ENCODE measurements around the gene ZNF827. TPM values are rescaled to one million over a fixed set of nuclear protein-coding genes. Genes with fewer than 3 reads are reported as not detected.
A peak's percentile ranks its signal among the peaks of the same experiment; 100 is the strongest.

The ZNF827 gene
- total RNA-seq, 1 experiment from 2014 or later, result 5.3 TPM

DNA sequence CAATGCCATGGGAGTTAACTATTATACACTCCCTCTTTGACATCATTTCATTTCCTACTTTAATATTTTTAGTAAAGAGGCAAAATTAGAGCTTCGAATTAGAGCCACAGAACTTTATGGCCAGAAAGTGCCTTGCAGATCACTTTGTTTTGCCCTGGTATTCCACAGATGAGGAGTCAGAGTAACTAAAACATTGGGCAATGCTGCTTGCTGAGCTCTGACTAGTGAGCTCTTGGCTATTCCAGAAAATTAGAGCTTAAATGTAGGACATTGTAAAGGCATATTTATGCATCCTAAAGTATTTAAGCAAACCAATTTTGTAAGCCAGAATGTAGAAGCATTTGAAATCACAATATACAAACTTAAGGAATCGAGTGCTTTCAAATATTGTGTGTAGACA lies 6.3 kb upstream of the ZNF827 start:
- Histone ChIP-seq H3K9me3 (no peaks in the 10 kb centered on the region), H3K4me3 (ENCODE audit: low read depth, low read length) (no peak overlapping the region), H3K4me1 (no peaks in the 10 kb centered on the region), H3K36me3 (ENCODE audit: control insufficient read depth, insufficient read depth, low read length) (no peaks in the 10 kb centered on the region), H3K27me3 (replicated peaks; ENCODE audit: control insufficient read depth, insufficient read depth, low read length) (no peaks in the 10 kb centered on the region)
- no peak for DNase-seq
- Mint-ChIP-seq H3K4me1 (ENCODE audit: low read depth, unreplicated experiment) (no peaks in the 10 kb centered on the region), H3K4me3 (ENCODE audit: unreplicated experiment) (no peak overlapping the region), H3K36me3 (ENCODE audit: insufficient read depth, unreplicated experiment) (no peaks in the 10 kb centered on the region), H3K27me3 (ENCODE audit: insufficient read depth, unreplicated experiment) (peaks cover 15% of the 10 kb centered on the region), H3K27ac (ENCODE audit: unreplicated experiment) (no peak overlapping the region), H3K9me3 (ENCODE audit: unreplicated experiment) (no peaks in the 10 kb centered on the region)
- intact Hi-C loops (cut with micrococcal nuclease; ENCODE audit: unreplicated experiment), result no loop called here
- no TSS peak for BruUV-seq (replicated peaks)
- CTCF ChIA-PET, result no interaction called here
- POLR2A ChIA-PET, result no interaction called here
- TF ChIP-seq CTCF (IDR thresholded peaks at IDR 0.05; ENCODE audit: insufficient read depth in 1 of 2, low read depth in 1 of 2, low read length in 1 of 2, severe bottlenecking in 1 of 2, unreplicated experiment in 1 of 2), result no peak

GRCh38 chr4:145939856-145940255 lies 1.2 kb upstream of the ZNF827 start:
- H3K4me1 Mint-ChIP-seq (ENCODE audit: low read depth, unreplicated experiment), result peaks cover 10% of the 10 kb centered on the region
- DNase-seq, result no peak
- peaks cover 5% of the 10 kb centered on the region; the same call in 1 of the 2 replicates for H3K4me1 ChIP-seq
- H3K4me3 Mint-ChIP-seq (ENCODE audit: unreplicated experiment), result no peak overlapping the region
- peaks cover 11% of the 10 kb centered on the region for H3K36me3 Mint-ChIP-seq (ENCODE audit: insufficient read depth, unreplicated experiment)
- intact Hi-C loops (cut with micrococcal nuclease; ENCODE audit: unreplicated experiment), result loop anchor here (5.0 kb wide), 1 partner anchor 208 kb away; no protein-coding TSS in a partner anchor
- H3K9me3 ChIP-seq, result no peaks in the 10 kb centered on the region
- POLR2A ChIA-PET, result no interaction called here
- H3K27me3 ChIP-seq (replicated peaks; ENCODE audit: control insufficient read depth, insufficient read depth, low read length), result no peaks in the 10 kb centered on the region; the same call in 1 of the 2 replicates
- H3K27me3 Mint-ChIP-seq (ENCODE audit: insufficient read depth, unreplicated experiment), result peaks cover 8% of the 10 kb centered on the region
- no peaks in the 10 kb centered on the region for H3K9me3 Mint-ChIP-seq (ENCODE audit: unreplicated experiment)
- no peak for TF ChIP-seq CTCF (IDR thresholded peaks at IDR 0.05; ENCODE audit: insufficient read depth in 1 of 2, low read depth in 1 of 2, low read length in 1 of 2, severe bottlenecking in 1 of 2, unreplicated experiment in 1 of 2)
- H3K27ac Mint-ChIP-seq (ENCODE audit: unreplicated experiment), result no peak overlapping the region
- H3K4me3 ChIP-seq (ENCODE audit: low read depth, low read length), result no peak overlapping the region
- CTCF ChIA-PET, result no interaction called here
- no peaks in the 10 kb centered on the region for H3K36me3 ChIP-seq (ENCODE audit: control insufficient read depth, insufficient read depth, low read length)
- BruUV-seq (replicated peaks), result no TSS peak

DNA sequence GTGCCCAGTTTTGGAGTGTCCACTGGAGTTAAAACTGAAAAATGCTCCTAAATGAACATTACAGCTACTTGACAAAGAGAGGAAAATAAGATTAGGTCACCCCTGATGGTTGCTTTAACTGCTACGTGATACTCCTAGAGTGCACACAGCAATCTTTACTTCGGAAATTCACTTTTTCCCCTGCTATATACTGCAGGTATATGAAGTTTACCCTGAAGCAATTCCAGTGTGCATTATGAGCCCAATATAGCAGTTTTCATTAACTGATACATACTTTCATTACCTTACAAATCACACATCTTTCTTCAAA lies 773 bp upstream of the ZNF827 start:
- CTCF ChIA-PET, result no interaction called here
- intact Hi-C loops (cut with micrococcal nuclease; ENCODE audit: unreplicated experiment), result loop anchor here (5.0 kb wide), 1 partner anchor 207 kb away; no protein-coding TSS in a partner anchor
- no peak overlapping the region for H3K27ac Mint-ChIP-seq (ENCODE audit: unreplicated experiment)

More for the DNA sequence above, 773 bp upstream of the ZNF827 start:
- H3K4me3 ChIP-seq (ENCODE audit: low read depth, low read length), result no peak overlapping the region; the same call in 1 of the 2 replicates
- Mint-ChIP-seq H3K27me3 (ENCODE audit: insufficient read depth, unreplicated experiment) (peaks cover 6% of the 10 kb centered on the region), H3K9me3 (ENCODE audit: unreplicated experiment) (no peaks in the 10 kb centered on the region), H3K36me3 (ENCODE audit: insufficient read depth, unreplicated experiment) (peaks cover 11% of the 10 kb centered on the region), H3K4me1 (ENCODE audit: low read depth, unreplicated experiment) (peaks cover 10% of the 10 kb centered on the region), H3K4me3 (ENCODE audit: unreplicated experiment) (peak overlapping the region; percentile 92)
- POLR2A ChIA-PET, result no interaction called here
- H3K9me3 ChIP-seq, result no peaks in the 10 kb centered on the region
- no peaks in the 10 kb centered on the region for H3K36me3 ChIP-seq (ENCODE audit: control insufficient read depth, insufficient read depth, low read length)
- no TSS peak for BruUV-seq (replicated peaks)
- H3K27me3 ChIP-seq (replicated peaks; ENCODE audit: control insufficient read depth, insufficient read depth, low read length), result no peaks in the 10 kb centered on the region; the same call in 1 of the 2 replicates
- no peak for TF ChIP-seq CTCF (IDR thresholded peaks at IDR 0.05; ENCODE audit: insufficient read depth in 1 of 2, low read depth in 1 of 2, low read length in 1 of 2, severe bottlenecking in 1 of 2, unreplicated experiment in 1 of 2)
- H3K4me1 ChIP-seq, result peaks cover 5% of the 10 kb centered on the region; the same call in 1 of the 2 replicates
- no peak for DNase-seq
